ACHN (cell line): ENCODE results near the gene GLP1R.

Source experiments
- DNase-seq: peaks from one replicate; pipeline ENCODE4 v3.0.0-alpha.2; 2015
- in situ Hi-C: cut with HindIII; loops from 2 replicates; pipeline ENCODE4 v1.10.0; 2017; ENCODE audit warnings: low sequenced_read_pairs, low pct_ligation_motif_present, low pct_unique_long_range_greater_than_20kb

GLP1R gene

GRCh38 chr6:39079197-39080125 lies 30.9 kb downstream of the GLP1R start:
- in situ Hi-C loops = no loop called here
- DNase-seq = no peak

- in situ Hi-C loops = no loop called here
- no peak for DNase-seq
Observed at GRCh38 chr6:39080246-39080875, 31.8 kb downstream of the GLP1R start.

GRCh38 chr6:39082310-39082709 lies 33.7 kb downstream of the GLP1R start:
- in situ Hi-C loops = no loop called here
- no peak for DNase-seq

- in situ Hi-C loops = no loop called here
Observed at GRCh38 chr6:39083231-39083634, 34.7 kb downstream of the GLP1R start.

GRCh38 chr6:39084506-39084905 lies 35.9 kb downstream of the GLP1R start:
- no peak for DNase-seq
- in situ Hi-C loops = no loop called here

More at GRCh38 chr6:39083231-39083634, 34.7 kb downstream of the GLP1R start:
- no peak for DNase-seq

GRCh38 chr6:39085129-39085797 lies 36.7 kb downstream of the GLP1R start:
- in situ Hi-C loops = no loop called here
- DNase-seq = no peak

- no peak for DNase-seq
- in situ Hi-C loops = no loop called here
Observed at GRCh38 chr6:39086294-39086693, 37.7 kb downstream of the GLP1R start.

- in situ Hi-C loops = no loop called here
- DNase-seq = no peak
Observed at GRCh38 chr6:39086711-39087110, 38.1 kb downstream of the GLP1R start.

GRCh38 chr6:39087197-39087596 lies 38.6 kb downstream of the GLP1R start:
- in situ Hi-C loops = no loop called here
- DNase-seq = no peak

- peak; percentile 48 for DNase-seq
Observed at GRCh38 chr6:39088331-39088730, 39.8 kb downstream of the GLP1R start.

GRCh38 chr6:39090036-39090435 lies 41.5 kb downstream of the GLP1R start:
- in situ Hi-C loops = no loop called here
- no peak for DNase-seq

More at GRCh38 chr6:39088331-39088730, 39.8 kb downstream of the GLP1R start:
- in situ Hi-C loops = no loop called here

- in situ Hi-C loops = no loop called here
- DNase-seq = no peak
Observed at GRCh38 chr6:39091220-39091619, 42.6 kb downstream of the GLP1R start.

- in situ Hi-C loops = no loop called here
- DNase-seq = peak; percentile 14
Observed at GRCh38 chr6:39092124-39092523, 43.5 kb downstream of the GLP1R start.

GRCh38 chr6:39093149-39093708 lies 44.6 kb downstream of the GLP1R start:
- in situ Hi-C loops = no loop called here

GRCh38 chr6:39095578-39095977 lies 47.0 kb downstream of the GLP1R start:
- in situ Hi-C loops = no loop called here
- no peak for DNase-seq

More at GRCh38 chr6:39093149-39093708, 44.6 kb downstream of the GLP1R start:
- DNase-seq = no peak

- in situ Hi-C loops = no loop called here
- DNase-seq = no peak
Observed at GRCh38 chr6:39100358-39100757, 51.8 kb downstream of the GLP1R start.

GRCh38 chr6:39102071-39102820 lies 53.7 kb downstream of the GLP1R start:
- peak; percentile 61 for DNase-seq
- in situ Hi-C loops = no loop called here

- in situ Hi-C loops = no loop called here
- no peak for DNase-seq
Observed at GRCh38 chr6:39102821-39103136, 54.2 kb downstream of the GLP1R start.
